Breast epithelium (tissue), 4 donors: ENCODE data around the gene FAM110C. TPM values are rescaled to one million over a fixed set of nuclear protein-coding genes. Genes with fewer than 3 reads are reported as not detected.
"Not testable (repeated sequence)": the region's sequence is repeated elsewhere in the genome, so short reads cannot be mapped to it uniquely, and the experiment has no call there.

Source experiments
- DNase-seq, 2 donors: peaks; one replicate each; pipeline ENCODE4 v3.0.0-alpha.2; 2019; ENCODE audit warnings: low spot score in 2 of 2
- H3K27ac ChIP-seq, 2 donors: fragments of 200-600 bp; sonication (generic) in 1 of 2; one replicate each; pipeline ENCODE4 v1.5.1; 2016 to 2019; ENCODE audit warnings: mild to moderate bottlenecking in 1 of 2
- H3K27me3 ChIP-seq, 2 donors: fragments of 200-600 bp; sonication (generic) in 1 of 2; one replicate each; pipeline versions ENCODE4 v1.5.1 to v1.6.0; 2017 to 2019; ENCODE audit warnings: control low read depth in 1 of 2, mild to moderate bottlenecking in 1 of 2
- H3K36me3 ChIP-seq: fragments of 200-600 bp; one replicate; pipeline ENCODE4 v1.5.1; 2019
- H3K4me1 ChIP-seq, 2 donors: fragments of 200-600 bp; sonication (generic); one replicate each; pipeline ENCODE4 v1.5.1; 2016 to 2019; ENCODE audit warnings: control low read depth in 1 of 2
- H3K4me3 ChIP-seq, 3 donors: fragments of 200-600 bp; sonication (generic); 1 replicate in 2 of 3; 2 replicates in 1 of 3; pipeline ENCODE4 v1.5.1; 2016 to 2019; ENCODE audit warnings: mild to moderate bottlenecking in 3 of 3, moderate library complexity in 2 of 3
- H3K9me3 ChIP-seq, 2 donors: fragments of 200-600 bp; sonication (generic) in 1 of 2; one replicate each; pipeline ENCODE4 v1.5.1; 2016 to 2019; ENCODE audit warnings: control low read depth in 1 of 2
- CTCF ChIP-seq, 3 donors: fragments of 450-650 bp; IDR thresholded peaks; one replicate each; pipeline ENCODE4 v1.5.1; 2016 to 2017; ENCODE audit warnings: antibody characterized with exemption in 3 of 3, mild to moderate bottlenecking in 3 of 3, moderate library complexity in 3 of 3
- POLR2A ChIP-seq: fragments of 450-650 bp; IDR thresholded peaks from one replicate; pipeline ENCODE4 v1.6.1; 2016; ENCODE audit warnings: antibody characterized with exemption, mild to moderate bottlenecking, moderate library complexity
- POLR2AphosphoS5 ChIP-seq, 3 donors: sonication (generic); formaldehyde crosslinking; IDR thresholded peaks; one replicate each; pipeline ENCODE4 v1.6.1; 2017; ENCODE audit warnings: antibody characterized with exemption in 3 of 3
- intact Hi-C: fragments of 100-400 bp; cut with DNase I; formaldehyde crosslinking; loops from one replicate; pipeline ENCODE4 v1.15.1; 2023; ENCODE audit warnings: low total_unique reads
- total RNA-seq, 3 donors: library from RNA; depleted of rRNA; stranded (reverse); fragments of >200 nt; gene quantifications; one replicate each; pipeline ENCODE4 v1.1.0, GENCODE V29; 2016

Gene FAM110C
- total RNA-seq, 3 donors from 2014 or later = 1.6 to 30.7 (median 7.2) TPM

GRCh38 chr2:23283-23682 lies 23.0 kb downstream of the FAM110C start:
- Histone ChIP-seq H3K27me3 (no peaks in the 10 kb centered on the region), H3K36me3 (no peaks in the 10 kb centered on the region), H3K4me1 (no peaks in the 10 kb centered on the region), H3K27ac (no peak overlapping the region), H3K9me3 (no peaks in the 10 kb centered on the region), H3K4me3 (no peak overlapping the region)
- no peak for DNase-seq
- no peak for TF ChIP-seq POLR2AphosphoS5 (IDR thresholded peaks at IDR 0.05)
- no peak for TF ChIP-seq CTCF (IDR thresholded peaks at IDR 0.05)
- no peak for TF ChIP-seq POLR2A
- intact Hi-C loops = no loop called here

- H3K4me3 ChIP-seq, H3K27ac ChIP-seq, intact Hi-C loops, H3K4me1 ChIP-seq, H3K27me3 ChIP-seq, H3K9me3 ChIP-seq, H3K36me3 ChIP-seq, DNase-seq: not testable (repeated sequence)
Observed at GRCh38 chr2:22244-22643, 24.1 kb downstream of the FAM110C start.

- DNase-seq, H3K27me3 ChIP-seq, H3K9me3 ChIP-seq, H3K27ac ChIP-seq, intact Hi-C loops, H3K36me3 ChIP-seq, H3K4me1 ChIP-seq, H3K4me3 ChIP-seq: not testable (repeated sequence)
Observed at GRCh38 chr2:20259-20658, 26.0 kb downstream of the FAM110C start.

GRCh38 chr2:19505-19904 lies 26.8 kb downstream of the FAM110C start:
- Histone ChIP-seq H3K36me3 (no peaks in the 10 kb centered on the region), H3K9me3 (no peaks in the 10 kb centered on the region), H3K4me3 (no peak overlapping the region), H3K27ac (no peak overlapping the region), H3K27me3 (no peaks in the 10 kb centered on the region), H3K4me1 (no peaks in the 10 kb centered on the region)
- no peak for DNase-seq
- TF ChIP-seq POLR2A = no peak
- TF ChIP-seq POLR2AphosphoS5 (IDR thresholded peaks at IDR 0.05) = no peak
- no peak for TF ChIP-seq CTCF (IDR thresholded peaks at IDR 0.05)
- intact Hi-C loops = no loop called here

- H3K27ac ChIP-seq = no peak overlapping the region
- TF ChIP-seq POLR2A (no peak), CTCF (IDR thresholded peaks at IDR 0.05) (peak in 2 of 3 donors; percentile 41 to 42), POLR2AphosphoS5 (IDR thresholded peaks at IDR 0.05) (no peak)
- H3K36me3 ChIP-seq = no peaks in the 10 kb centered on the region
- no peaks in the 10 kb centered on the region for H3K27me3 ChIP-seq
- intact Hi-C loops = no loop called here
- no peak for DNase-seq
- no peaks in the 10 kb centered on the region for H3K9me3 ChIP-seq
- no peaks in the 10 kb centered on the region for H3K4me1 ChIP-seq
- H3K4me3 ChIP-seq = no peak overlapping the region
Observed at GRCh38 chr2:18402-19271, 27.7 kb downstream of the FAM110C start.

- intact Hi-C loops, H3K9me3 ChIP-seq, H3K4me1 ChIP-seq, H3K27ac ChIP-seq, H3K36me3 ChIP-seq, H3K27me3 ChIP-seq, DNase-seq, H3K4me3 ChIP-seq: not testable (repeated sequence)
Observed at GRCh38 chr2:15916-16315, 30.4 kb downstream of the FAM110C start.
